GM23338 (cell line): ENCODE data around the gene ADGRV1. TPM values are rescaled to one million over a fixed set of nuclear protein-coding genes. Genes with fewer than 3 reads are reported as not detected.
"Not testable (repeated sequence)": the region's sequence is repeated elsewhere in the genome, so short reads cannot be mapped to it uniquely, and the experiment has no call there.

ENCODE experiments used
- ATAC-seq: fragments of 200-7000 bp; cut with Tn5 transposase; 3 replicates; pipeline ENCODE4 v1.9.1; 2020
- DNase-seq: peaks from one replicate; pipeline ENCODE4 v3.0.0-alpha.2; 2015; ENCODE audit warnings: low spot score
- H2AFZ ChIP-seq: fragments of 200-600 bp; sonication (generic); 2 replicates; pipeline ENCODE4 v1.8.0; 2016; ENCODE audit warnings: antibody characterized with exemption, mild to moderate bottlenecking, moderate library complexity
- H3F3A ChIP-seq: fragments of 200-600 bp; sonication (generic); replicated peaks from 2 replicates; pipeline ENCODE4 v1.8.0; 2017; ENCODE audit warnings: antibody characterized with exemption, mixed run types, low read depth
- H3K27ac ChIP-seq: fragments of 200-600 bp; sonication (generic); 2 replicates; pipeline ENCODE4 v1.6.1; 2016; ENCODE audit warnings: low read depth
- H3K27me3 ChIP-seq: fragments of 200-600 bp; sonication (generic); 2 replicates; pipeline ENCODE4 v1.8.0; 2016; ENCODE audit warnings: mild to moderate bottlenecking, mixed run types, moderate library complexity; ENCODE audit not compliant: insufficient read depth
- H3K36me3 ChIP-seq: fragments of 200-600 bp; sonication (generic); 2 replicates; pipeline ENCODE4 v1.8.0; 2016; ENCODE audit warnings: mild to moderate bottlenecking; ENCODE audit not compliant: insufficient read depth
- H3K4me1 ChIP-seq: fragments of 200-600 bp; sonication (generic); 2 replicates; pipeline ENCODE4 v1.8.0; 2016; ENCODE audit warnings: mild to moderate bottlenecking, moderate library complexity; ENCODE audit not compliant: insufficient read depth
- H3K4me2 ChIP-seq: fragments of 200-600 bp; sonication (generic); 2 replicates; pipeline ENCODE4 v1.7.1; 2017; ENCODE audit warnings: mixed run types
- H3K4me3 ChIP-seq: fragments of 200-600 bp; sonication (generic); 2 replicates; pipeline ENCODE4 v1.6.1; 2016; ENCODE audit warnings: mixed run types
- H3K79me2 ChIP-seq: fragments of 200-600 bp; sonication (generic); replicated peaks from 2 replicates; pipeline ENCODE4 v1.8.0; 2017; ENCODE audit warnings: mild to moderate bottlenecking; ENCODE audit not compliant: insufficient read depth
- H3K9me2 ChIP-seq: fragments of 200-600 bp; sonication (generic); 2 replicates; pipeline ENCODE4 v1.8.0; 2017; ENCODE audit not compliant: insufficient read depth
- H4K20me1 ChIP-seq: fragments of 200-600 bp; sonication (generic); replicated peaks from 2 replicates; pipeline ENCODE4 v1.8.0; 2017; ENCODE audit warnings: mild to moderate bottlenecking; ENCODE audit not compliant: insufficient read depth
- H3K27ac Mint-ChIP-seq: 2 replicates; pipeline ENCODE4 v1.8.0; 2020; ENCODE audit warnings: inconsistent platforms, mild to moderate bottlenecking, moderate library complexity, mixed read lengths
- H3K27me3 Mint-ChIP-seq: 3 replicates; pipeline ENCODE4 v1.8.0; 2022; ENCODE audit warnings: low read depth, mild to moderate bottlenecking, moderate library complexity, mixed read lengths, inconsistent platforms; ENCODE audit not compliant: insufficient read depth, poor library complexity
- H3K36me3 Mint-ChIP-seq: 3 replicates; pipeline ENCODE4 v1.8.0; 2021; ENCODE audit warnings: low read depth, mild to moderate bottlenecking, inconsistent platforms, moderate library complexity, mixed read lengths
- H3K4me1 Mint-ChIP-seq: 3 replicates; pipeline ENCODE4 v1.8.0; 2020; ENCODE audit warnings: mild to moderate bottlenecking, inconsistent platforms, mixed read lengths
- H3K4me3 Mint-ChIP-seq: 3 replicates; pipeline ENCODE4 v1.8.0; 2021; ENCODE audit warnings: moderate library complexity, mild to moderate bottlenecking, inconsistent platforms, mixed read lengths
- H3K9me3 Mint-ChIP-seq: 3 replicates; pipeline ENCODE4 v1.8.0; 2020; ENCODE audit warnings: moderate library complexity, mild to moderate bottlenecking, inconsistent platforms, mixed read lengths
- ETS1 ChIP-seq: IDR thresholded peaks from 2 replicates; pipeline ENCODE4 v1.6.1; 2016; ENCODE audit warnings: antibody characterized with exemption
- EZH2 ChIP-seq: fragments of 200-600 bp; sonication (generic); IDR thresholded peaks from one replicate; pipeline ENCODE4 v1.8.0; 2017; ENCODE audit warnings: antibody characterized with exemption, mild to moderate bottlenecking, low read depth; ENCODE audit not compliant: unreplicated experiment
- EZH2phosphoT487 ChIP-seq: fragments of 200-600 bp; sonication (generic); IDR thresholded peaks from one replicate; pipeline ENCODE4 v1.8.1; 2018; ENCODE audit warnings: antibody characterized with exemption; ENCODE audit not compliant: unreplicated experiment
- JUNB ChIP-seq: IDR thresholded peaks from one replicate; pipeline ENCODE4 v1.6.1; 2016; ENCODE audit warnings: antibody characterized with exemption; ENCODE audit not compliant: unreplicated experiment
- NANOG ChIP-seq: IDR thresholded peaks from 2 replicates; pipeline ENCODE4 v1.6.1; 2016; ENCODE audit warnings: antibody characterized with exemption, borderline replicate concordance
- POLR2AphosphoS5 ChIP-seq: IDR thresholded peaks from 2 replicates; pipeline ENCODE4 v1.6.1; 2016; ENCODE audit warnings: antibody characterized with exemption, low read depth
- REST ChIP-seq: IDR thresholded peaks from one replicate; pipeline ENCODE4 v1.6.1; 2018; ENCODE audit warnings: antibody characterized with exemption; ENCODE audit not compliant: unreplicated experiment
- STAT1 ChIP-seq: IDR thresholded peaks from one replicate; pipeline ENCODE4 v1.6.1; 2016; ENCODE audit warnings: antibody characterized with exemption; ENCODE audit not compliant: unreplicated experiment
- ZNF114 ChIP-seq: fragments of 250-450 bp; sonication (Bioruptor Pico); IDR thresholded peaks from 2 replicates; pipeline ENCODE4 v1.5.0; 2020; ENCODE audit warnings: mild to moderate bottlenecking, moderate library complexity
- ZNF331 ChIP-seq: fragments of 250-450 bp; sonication (Bioruptor Pico); IDR thresholded peaks from 2 replicates; pipeline ENCODE4 v1.5.0; 2020; ENCODE audit warnings: low read depth, mild to moderate bottlenecking, moderate library complexity
- ZNF462 ChIP-seq: fragments of 250-450 bp; sonication (Bioruptor Pico); IDR thresholded peaks from 2 replicates; pipeline ENCODE4 v1.5.0; 2020; ENCODE audit warnings: mild to moderate bottlenecking, moderate library complexity
- polyA plus RNA-seq: library from polyadenylated mRNA; unstranded; fragments of >200 nt; fragmentation: Nextera tagmentation; extraction: Ambion mirVana; gene quantifications from 2 replicates; pipeline ENCODE4 v1.2.1, GENCODE V29; 2016
- total RNA-seq: library from RNA; depleted of rRNA; stranded (reverse); fragments of >200 nt; shearing (Covaris generic); gene quantifications from 2 replicates; pipeline ENCODE4 v1.2.3, GENCODE V29; 2014

The ADGRV1 gene
- total and polyA plus RNA-seq, 2 experiments from 2014 or later: 46.1 to 149 TPM

GRCh38 chr5:90579905-90580304, 21.3 kb downstream of the ADGRV1 start:
- peaks cover 100% of the 10 kb centered on the region for H3K79me2 ChIP-seq
- H3K4me3 Mint-ChIP-seq, H3F3A ChIP-seq, H3K27ac ChIP-seq, H3K27me3 Mint-ChIP-seq, H2AFZ ChIP-seq, H3K36me3 ChIP-seq, DNase-seq, H3K9me2 ChIP-seq, H3K27me3 ChIP-seq, ATAC-seq, H3K4me3 ChIP-seq, H3K27ac Mint-ChIP-seq: not testable (repeated sequence)
- peaks cover 23% of the 10 kb centered on the region for H3K4me1 Mint-ChIP-seq
- peaks cover 21% of the 10 kb centered on the region for H3K9me3 Mint-ChIP-seq
- peaks cover 47% of the 10 kb centered on the region for H4K20me1 ChIP-seq
- H3K4me2 ChIP-seq: 0 out of 2 replicates have a peak overlapping the region, but pooled peaks have one; percentile 3
- peaks cover 30% of the 10 kb centered on the region for H3K36me3 Mint-ChIP-seq
- peaks cover 11% of the 10 kb centered on the region for H3K4me1 ChIP-seq

GRCh38 chr5:90581956-90582355, 23.4 kb downstream of the ADGRV1 start:
- peaks cover 35% of the 10 kb centered on the region for H3K4me1 Mint-ChIP-seq
- no peak overlapping the region for H2AFZ ChIP-seq
- peaks cover 47% of the 10 kb centered on the region for H4K20me1 ChIP-seq
- H3F3A ChIP-seq: no peaks in the 10 kb centered on the region
- H3K9me2 ChIP-seq: no peaks in the 10 kb centered on the region
- DNase-seq (no peak), ATAC-seq (no peak)
- H3K27ac ChIP-seq: no peak overlapping the region
- no peak overlapping the region for H3K4me2 ChIP-seq
- H3K36me3 ChIP-seq: no peaks in the 10 kb centered on the region
- H3K9me3 Mint-ChIP-seq: peaks cover 10% of the 10 kb centered on the region; the same call in 2 of the 3 replicates
- H3K36me3 Mint-ChIP-seq: peaks cover 17% of the 10 kb centered on the region
- no peak overlapping the region for H3K4me3 Mint-ChIP-seq
- H3K27ac Mint-ChIP-seq: no peak overlapping the region
- H3K27me3 Mint-ChIP-seq: peaks cover 4% of the 10 kb centered on the region
- peaks cover 100% of the 10 kb centered on the region for H3K79me2 ChIP-seq
- H3K4me3 ChIP-seq: no peak overlapping the region
- peaks cover 21% of the 10 kb centered on the region for H3K4me1 ChIP-seq
- H3K27me3 ChIP-seq: no peaks in the 10 kb centered on the region
- TF ChIP-seq ZNF114 (CRISPR knock-in tag) (no peak), ZNF331 (CRISPR knock-in tag) (no peak), EZH2 (no peak), ZNF462 (no peak), POLR2AphosphoS5 (no peak), NANOG (no peak), EZH2phosphoT487 (no peak), STAT1 (no peak), JUNB (no peak), ETS1 (no peak), REST (no peak)
